Measurements from ENCODE around the gene ZNF254.
A peak's percentile ranks its signal among the peaks of the same experiment; 100 is the strongest.
"Not testable (repeated sequence)": the region's sequence is repeated elsewhere in the genome, so short reads cannot be mapped to it uniquely, and the experiment has no call there.

Gene ZNF254

GRCh38 chr19:24086974-24087595, at the start of gene ZNF254:
Gene ZNF254, plus strand, starts transcription at chr19:24087187. Its CDS starts 121 bp downstream, at chr19:24087308.
- peak; percentile 76 for DNase-seq

GRCh38 chr19:24040621-24041020, 46.4 kb upstream of the ZNF254 start:
- no peak for DNase-seq

- DNase-seq: not testable (repeated sequence)
These were observed 45.7 kb upstream of the ZNF254 start for GRCh38 chr19:24041326-24041725.

GRCh38 chr19:24046550-24046949, 40.4 kb upstream of the ZNF254 start:
- DNase-seq: no peak

- no peak for DNase-seq
These were observed 38.7 kb upstream of the ZNF254 start for GRCh38 chr19:24048261-24048660.

- no peak for DNase-seq
These were observed 37.5 kb upstream of the ZNF254 start for GRCh38 chr19:24049537-24049936.

GRCh38 chr19:24051516-24051915, 35.5 kb upstream of the ZNF254 start:
- no peak for DNase-seq

GRCh38 chr19:24052811-24053210, 34.2 kb upstream of the ZNF254 start:
- no peak for DNase-seq

GRCh38 chr19:24053601-24054000, 33.4 kb upstream of the ZNF254 start:
- DNase-seq: no peak

GRCh38 chr19:24054044-24054935, 32.7 kb upstream of the ZNF254 start:
- DNase-seq: no peak

- no peak for DNase-seq
These were observed 31.4 kb upstream of the ZNF254 start for GRCh38 chr19:24055548-24055947.

GRCh38 chr19:24057144-24057543, 29.8 kb upstream of the ZNF254 start:
- DNase-seq: no peak

GRCh38 chr19:24059563-24060295, 27.3 kb upstream of the ZNF254 start:
- DNase-seq: no peak

- DNase-seq: no peak
These were observed 26.2 kb upstream of the ZNF254 start for GRCh38 chr19:24060687-24061356.

- no peak for DNase-seq
These were observed 24.8 kb upstream of the ZNF254 start for GRCh38 chr19:24062190-24062589.

- DNase-seq: no peak
These were observed 23.7 kb upstream of the ZNF254 start for GRCh38 chr19:24063295-24063694.

GRCh38 chr19:24064175-24064574, 22.8 kb upstream of the ZNF254 start:
- no peak for DNase-seq

GRCh38 chr19:24065243-24065642, 21.7 kb upstream of the ZNF254 start:
- no peak for DNase-seq

- no peak for DNase-seq
These were observed 21.0 kb upstream of the ZNF254 start for GRCh38 chr19:24065865-24066604.

GRCh38 chr19:24069905-24070657, 16.9 kb upstream of the ZNF254 start:
- no peak for DNase-seq

- DNase-seq: no peak
These were observed 15.9 kb upstream of the ZNF254 start for GRCh38 chr19:24071078-24071477.

Data from CD4-positive, alpha-beta T cell treated with Interleukin-6 for 4 hours (primary cell).